ENCODE measurements around the gene MPRIP. TPM values are rescaled to one million over a fixed set of nuclear protein-coding genes. Genes with fewer than 3 reads are reported as not detected.
A peak's percentile ranks its signal among the peaks of the same experiment; 100 is the strongest.

MPRIP gene
- total and polyA plus RNA-seq, 2 of the 13 experiments (the other 11 are each of a cell fraction or from before 2014, with no cell fraction given): 50.2 to 52.4 TPM

DNA sequence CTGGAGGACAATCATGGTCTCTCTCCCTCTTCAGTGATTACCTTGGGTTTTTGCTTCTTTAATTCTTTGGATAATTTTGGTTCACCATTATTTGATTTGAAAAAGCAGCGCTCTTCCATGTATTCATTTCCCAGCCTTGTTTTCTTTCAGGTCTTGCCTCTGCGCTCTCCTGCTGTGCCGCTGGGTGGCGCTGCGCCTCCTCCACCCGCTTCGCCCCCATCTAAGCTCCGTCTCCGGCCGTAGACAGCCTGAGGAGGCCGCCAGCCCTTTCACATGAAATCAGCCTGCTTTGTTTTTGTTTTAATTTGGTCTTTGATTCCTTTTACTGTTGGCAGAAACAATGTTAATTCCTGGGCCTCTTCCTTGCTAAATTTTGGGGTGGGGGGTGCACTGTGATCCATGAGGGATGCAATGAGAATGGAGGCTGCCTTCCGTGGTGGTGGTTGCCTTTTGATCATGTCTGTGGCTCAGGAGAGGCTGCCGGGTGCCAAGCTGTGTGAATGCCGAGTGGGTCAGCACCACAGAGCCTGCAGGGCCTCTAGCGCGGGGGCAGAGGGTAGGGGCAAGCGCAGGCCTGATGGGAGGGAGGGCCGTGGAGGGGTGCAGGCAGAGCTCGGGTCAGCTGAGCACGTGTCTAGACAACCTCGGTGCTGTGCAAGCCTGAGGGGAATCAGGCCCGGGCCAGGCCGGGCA, 99.7 kb downstream of the MPRIP start (continued):
- TF ChIP-seq, protein P1, sequence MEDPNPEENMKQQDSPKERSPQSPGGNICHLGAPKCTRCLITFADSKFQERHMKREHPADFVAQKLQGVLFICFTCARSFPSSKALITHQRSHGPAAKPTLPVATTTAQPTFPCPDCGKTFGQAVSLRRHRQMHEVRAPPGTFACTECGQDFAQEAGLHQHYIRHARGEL (CRISPR knock-in tag; IDR thresholded peaks at IDR 0.05): no peak
- TF ChIP-seq, protein P2, sequence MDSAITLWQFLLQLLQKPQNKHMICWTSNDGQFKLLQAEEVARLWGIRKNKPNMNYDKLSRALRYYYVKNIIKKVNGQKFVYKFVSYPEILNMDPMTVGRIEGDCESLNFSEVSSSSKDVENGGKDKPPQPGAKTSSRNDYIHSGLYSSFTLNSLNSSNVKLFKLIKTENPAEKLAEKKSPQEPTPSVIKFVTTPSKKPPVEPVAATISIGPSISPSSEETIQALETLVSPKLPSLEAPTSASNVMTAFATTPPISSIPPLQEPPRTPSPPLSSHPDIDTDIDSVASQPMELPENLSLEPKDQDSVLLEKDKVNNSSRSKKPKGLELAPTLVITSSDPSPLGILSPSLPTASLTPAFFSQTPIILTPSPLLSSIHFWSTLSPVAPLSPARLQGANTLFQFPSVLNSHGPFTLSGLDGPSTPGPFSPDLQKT (CRISPR knock-in tag; IDR thresholded peaks at IDR 0.05; ENCODE audit: borderline replicate concordance): no peak
- no peak for TF ChIP-seq CHD2 (IDR thresholded peaks at IDR 0.05; ENCODE audit: low read depth, low read length)
- TF ChIP-seq ZNF510 (CRISPR knock-in tag; IDR thresholded peaks at IDR 0.05; ENCODE audit: low read depth): no peak
- TF ChIP-seq ZNF101 (CRISPR knock-in tag; IDR thresholded peaks at IDR 0.05; ENCODE audit: borderline replicate concordance, low read depth): no peak
- no peak for TF ChIP-seq RFXAP (CRISPR knock-in tag; IDR thresholded peaks at IDR 0.05; ENCODE audit: borderline replicate concordance)
- TF ChIP-seq MTA1 (CRISPR knock-in tag; IDR thresholded peaks at IDR 0.05; ENCODE audit: borderline replicate concordance): no peak
- TF ChIP-seq THYN1 (CRISPR knock-in tag; IDR thresholded peaks at IDR 0.05; ENCODE audit: borderline replicate concordance, low read depth): no peak
- TF ChIP-seq, protein P3, sequence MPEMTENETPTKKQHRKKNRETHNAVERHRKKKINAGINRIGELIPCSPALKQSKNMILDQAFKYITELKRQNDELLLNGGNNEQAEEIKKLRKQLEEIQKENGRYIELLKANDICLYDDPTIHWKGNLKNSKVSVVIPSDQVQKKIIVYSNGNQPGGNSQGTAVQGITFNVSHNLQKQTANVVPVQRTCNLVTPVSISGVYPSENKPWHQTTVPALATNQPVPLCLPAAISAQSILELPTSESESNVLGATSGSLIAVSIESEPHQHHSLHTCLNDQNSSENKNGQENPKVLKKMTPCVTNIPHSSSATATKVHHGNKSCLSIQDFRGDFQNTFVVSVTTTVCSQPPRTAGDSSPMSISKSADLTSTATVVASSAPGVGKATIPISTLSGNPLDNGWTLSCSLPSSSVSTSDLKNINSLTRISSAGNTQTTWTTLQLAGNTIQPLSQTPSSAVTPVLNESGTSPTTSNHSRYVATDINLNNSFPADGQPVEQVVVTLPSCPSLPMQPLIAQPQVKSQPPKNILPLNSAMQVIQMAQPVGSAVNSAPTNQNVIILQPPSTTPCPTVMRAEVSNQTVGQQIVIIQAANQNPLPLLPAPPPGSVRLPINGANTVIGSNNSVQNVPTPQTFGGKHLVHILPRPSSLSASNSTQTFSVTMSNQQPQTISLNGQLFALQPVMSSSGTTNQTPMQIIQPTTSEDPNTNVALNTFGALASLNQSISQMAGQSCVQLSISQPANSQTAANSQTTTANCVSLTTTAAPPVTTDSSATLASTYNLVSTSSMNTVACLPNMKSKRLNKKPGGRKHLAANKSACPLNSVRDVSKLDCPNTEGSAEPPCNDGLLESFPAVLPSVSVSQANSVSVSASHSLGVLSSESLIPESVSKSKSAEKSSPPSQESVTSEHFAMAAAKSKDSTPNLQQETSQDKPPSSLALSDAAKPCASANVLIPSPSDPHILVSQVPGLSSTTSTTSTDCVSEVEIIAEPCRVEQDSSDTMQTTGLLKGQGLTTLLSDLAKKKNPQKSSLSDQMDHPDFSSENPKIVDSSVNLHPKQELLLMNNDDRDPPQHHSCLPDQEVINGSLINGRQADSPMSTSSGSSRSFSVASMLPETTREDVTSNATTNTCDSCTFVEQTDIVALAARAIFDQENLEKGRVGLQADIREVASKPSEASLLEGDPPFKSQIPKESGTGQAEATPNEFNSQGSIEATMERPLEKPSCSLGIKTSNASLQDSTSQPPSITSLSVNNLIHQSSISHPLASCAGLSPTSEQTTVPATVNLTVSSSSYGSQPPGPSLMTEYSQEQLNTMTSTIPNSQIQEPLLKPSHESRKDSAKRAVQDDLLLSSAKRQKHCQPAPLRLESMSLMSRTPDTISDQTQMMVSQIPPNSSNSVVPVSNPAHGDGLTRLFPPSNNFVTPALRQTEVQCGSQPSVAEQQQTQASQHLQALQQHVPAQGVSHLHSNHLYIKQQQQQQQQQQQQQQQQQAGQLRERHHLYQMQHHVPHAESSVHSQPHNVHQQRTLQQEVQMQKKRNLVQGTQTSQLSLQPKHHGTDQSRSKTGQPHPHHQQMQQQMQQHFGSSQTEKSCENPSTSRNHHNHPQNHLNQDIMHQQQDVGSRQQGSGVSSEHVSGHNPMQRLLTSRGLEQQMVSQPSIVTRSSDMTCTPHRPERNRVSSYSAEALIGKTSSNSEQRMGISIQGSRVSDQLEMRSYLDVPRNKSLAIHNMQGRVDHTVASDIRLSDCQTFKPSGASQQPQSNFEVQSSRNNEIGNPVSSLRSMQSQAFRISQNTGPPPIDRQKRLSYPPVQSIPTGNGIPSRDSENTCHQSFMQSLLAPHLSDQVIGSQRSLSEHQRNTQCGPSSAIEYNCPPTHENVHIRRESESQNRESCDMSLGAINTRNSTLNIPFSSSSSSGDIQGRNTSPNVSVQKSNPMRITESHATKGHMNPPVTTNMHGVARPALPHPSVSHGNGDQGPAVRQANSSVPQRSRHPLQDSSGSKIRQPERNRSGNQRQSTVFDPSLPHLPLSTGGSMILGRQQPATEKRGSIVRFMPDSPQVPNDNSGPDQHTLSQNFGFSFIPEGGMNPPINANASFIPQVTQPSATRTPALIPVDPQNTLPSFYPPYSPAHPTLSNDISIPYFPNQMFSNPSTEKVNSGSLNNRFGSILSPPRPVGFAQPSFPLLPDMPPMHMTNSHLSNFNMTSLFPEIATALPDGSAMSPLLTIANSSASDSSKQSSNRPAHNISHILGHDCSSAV (CRISPR knock-in tag; IDR thresholded peaks at IDR 0.05; ENCODE audit: borderline replicate concordance): no peak
- TF ChIP-seq, protein P4, sequence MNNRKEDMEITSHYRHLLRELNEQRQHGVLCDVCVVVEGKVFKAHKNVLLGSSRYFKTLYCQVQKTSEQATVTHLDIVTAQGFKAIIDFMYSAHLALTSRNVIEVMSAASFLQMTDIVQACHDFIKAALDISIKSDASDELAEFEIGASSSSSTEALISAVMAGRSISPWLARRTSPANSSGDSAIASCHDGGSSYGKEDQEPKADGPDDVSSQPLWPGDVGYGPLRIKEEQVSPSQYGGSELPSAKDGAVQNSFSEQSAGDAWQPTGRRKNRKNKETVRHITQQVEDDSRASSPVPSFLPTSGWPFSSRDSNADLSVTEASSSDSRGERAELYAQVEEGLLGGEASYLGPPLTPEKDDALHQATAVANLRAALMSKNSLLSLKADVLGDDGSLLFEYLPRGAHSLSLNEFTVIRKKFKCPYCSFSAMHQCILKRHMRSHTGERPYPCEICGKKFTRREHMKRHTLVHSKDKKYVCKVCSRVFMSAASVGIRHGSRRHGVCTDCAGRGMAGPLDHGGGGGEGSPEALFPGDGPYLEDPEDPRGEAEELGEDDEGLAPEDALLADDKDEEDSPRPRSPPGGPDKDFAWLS (CRISPR knock-in tag; IDR thresholded peaks at IDR 0.05; ENCODE audit: borderline replicate concordance): no peak
- no peak for TF ChIP-seq ZNF264 (CRISPR knock-in tag; IDR thresholded peaks at IDR 0.05)
- TF ChIP-seq AGO2 (optimal IDR thresholded peaks at IDR 0.05; ENCODE audit: low read depth, low read length): peak; percentile 20
- TF ChIP-seq CCDC6 (CRISPR knock-in tag; IDR thresholded peaks at IDR 0.05): no peak
- TF ChIP-seq, protein P5, sequence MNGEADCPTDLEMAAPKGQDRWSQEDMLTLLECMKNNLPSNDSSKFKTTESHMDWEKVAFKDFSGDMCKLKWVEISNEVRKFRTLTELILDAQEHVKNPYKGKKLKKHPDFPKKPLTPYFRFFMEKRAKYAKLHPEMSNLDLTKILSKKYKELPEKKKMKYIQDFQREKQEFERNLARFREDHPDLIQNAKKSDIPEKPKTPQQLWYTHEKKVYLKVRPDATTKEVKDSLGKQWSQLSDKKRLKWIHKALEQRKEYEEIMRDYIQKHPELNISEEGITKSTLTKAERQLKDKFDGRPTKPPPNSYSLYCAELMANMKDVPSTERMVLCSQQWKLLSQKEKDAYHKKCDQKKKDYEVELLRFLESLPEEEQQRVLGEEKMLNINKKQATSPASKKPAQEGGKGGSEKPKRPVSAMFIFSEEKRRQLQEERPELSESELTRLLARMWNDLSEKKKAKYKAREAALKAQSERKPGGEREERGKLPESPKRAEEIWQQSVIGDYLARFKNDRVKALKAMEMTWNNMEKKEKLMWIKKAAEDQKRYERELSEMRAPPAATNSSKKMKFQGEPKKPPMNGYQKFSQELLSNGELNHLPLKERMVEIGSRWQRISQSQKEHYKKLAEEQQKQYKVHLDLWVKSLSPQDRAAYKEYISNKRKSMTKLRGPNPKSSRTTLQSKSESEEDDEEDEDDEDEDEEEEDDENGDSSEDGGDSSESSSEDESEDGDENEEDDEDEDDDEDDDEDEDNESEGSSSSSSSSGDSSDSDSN (CRISPR knock-in tag; IDR thresholded peaks at IDR 0.05): no peak
